ENCODE results near the gene MRPL45. TPM values are rescaled to one million over a fixed set of nuclear protein-coding genes. Genes with fewer than 3 reads are reported as not detected.

The MRPL45 gene
- total and polyA plus RNA-seq, 10 of the 15 experiments (the other 5 are each of a cell fraction or from before 2014, with no cell fraction given) = 37.5 to 128 (median 59.6) TPM

- Histone ChIP-seq H2AFZ (ENCODE audit: control insufficient read depth, low read depth, low read length) (no peak overlapping the region), H3K4me1 (ENCODE audit: control insufficient read depth, insufficient read depth, low read length) (no peaks in the 10 kb centered on the region), H4K20me1 (ENCODE audit: control insufficient read depth, insufficient read depth) (no peaks in the 10 kb centered on the region), H3K27ac (ENCODE audit: control insufficient read depth, insufficient read depth) (no peak overlapping the region), H3K27me3 (replicated peaks in 1 of 2; ENCODE audit: control insufficient read depth in 2 of 2, insufficient read depth in 2 of 2, low read length in 1 of 2) (no peaks in the 10 kb centered on the region), H3K79me2 (ENCODE audit: control insufficient read depth, insufficient read depth, low read length) (no peaks in the 10 kb centered on the region; the same call in none of the 2 replicates), H3K9me3 (replicated peaks; ENCODE audit: control insufficient read depth, insufficient read depth, low read length) (no peaks in the 10 kb centered on the region), H3K4me3 (no peak overlapping the region), H3K36me3 (ENCODE audit: control insufficient read depth in 2 of 2, insufficient read depth in 2 of 2, low read length in 1 of 2) (no peaks in the 10 kb centered on the region; a peak in 1 of 4 replicates), H3K4me2 (ENCODE audit: control insufficient read depth, insufficient read depth) (no peak overlapping the region), H3K9ac (ENCODE audit: control insufficient read depth, insufficient read depth, low read length) (no peak overlapping the region)
- BruUV-seq (replicated peaks) = no TSS peak
- CTCF ChIA-PET = interaction anchor here (0.9 to 2.6 kb wide), 4 partner anchors 10 to 55 kb away, joined by 3 to 32 read pairs (median 7); no protein-coding TSS in a partner anchor
- RAD21 ChIA-PET (ENCODE audit: unreplicated experiment) = interaction anchor here (1.5 kb wide), 1 partner anchor 10 kb away, joined by 6 read pairs; no protein-coding TSS in a partner anchor
- in situ Hi-C loops (cut with MboI) (no loop called here), intact Hi-C loops (cut with micrococcal nuclease; ENCODE audit: unreplicated experiment) (loop anchor here (10.0 kb wide), 1 partner anchor 316 kb away; the partner anchor contains the start of gene EPOP)
- POLR2A ChIA-PET = interaction anchor here (0.9 to 1.6 kb wide), 2 partner anchors 17 to 56 kb away, joined by 3 read pairs; no protein-coding TSS in a partner anchor
- ATAC-seq (no peak), DNase-seq (ENCODE audit: low read depth, low spot score) (no peak), FAIRE-seq (no peak)
- no peak for TF ChIP-seq BHLHE40 (IDR thresholded peaks at IDR 0.05; ENCODE audit: borderline replicate concordance in 1 of 2, low read depth in 2 of 2, low read length in 1 of 2)
- TF ChIP-seq HDAC2 (IDR thresholded peaks at IDR 0.05) = no peak
- TF ChIP-seq SIN3A (IDR thresholded peaks at IDR 0.05; ENCODE audit: low read depth, low read length) = no peak
- TF ChIP-seq SUPT20H (IDR thresholded peaks at IDR 0.05; ENCODE audit: borderline replicate concordance, control insufficient read depth, low read depth, low read length) = no peak
- TF ChIP-seq POLR2AphosphoS2 (IDR thresholded peaks at IDR 0.05; ENCODE audit: low read depth, low read length) = no peak
- no peak for TF ChIP-seq SRF (IDR thresholded peaks at IDR 0.05; ENCODE audit: low read depth in 2 of 2, low read length in 2 of 2)
- no peak for TF ChIP-seq NBN (IDR thresholded peaks at IDR 0.05)
- no peak for TF ChIP-seq MYC (IDR thresholded peaks at IDR 0.05; ENCODE audit: insufficient read depth, insufficient read length, insufficient replicate concordance, low read length, severe bottlenecking)
- no peak for TF ChIP-seq ZSCAN29 (IDR thresholded peaks at IDR 0.05)
- TF ChIP-seq POU2F2 (IDR thresholded peaks at IDR 0.05; ENCODE audit: borderline replicate concordance, low read depth, low read length) = no peak
- no peak for TF ChIP-seq CHD4 (IDR thresholded peaks at IDR 0.05)
- TF ChIP-seq SUZ12 (IDR thresholded peaks at IDR 0.05; ENCODE audit: unreplicated experiment) = no peak
- no peak for TF ChIP-seq EP300 (IDR thresholded peaks at IDR 0.05; ENCODE audit: borderline replicate concordance in 1 of 2, control insufficient read depth in 1 of 2, low read depth in 2 of 2, low read length in 2 of 2)
- no peak for TF ChIP-seq MEF2B (IDR thresholded peaks at IDR 0.05; ENCODE audit: partially characterized antibody, poor library complexity, severe bottlenecking)
- no peak for TF ChIP-seq CHD1 (IDR thresholded peaks at IDR 0.05; ENCODE audit: low read depth, low read length)
- 89% methylated on average over 9 of the region's 9 CpGs for WGBS (ENCODE audit: insufficient coverage, insufficient replicate concordance, low lambda C conversion rate, missing lambda C conversion rate)
- SMC1A ChIA-PET (ENCODE audit: uncharacterized antibody, unreplicated experiment) = interaction anchor here (1.0 to 1.9 kb wide), 5 partner anchors 9 to 30 kb away, joined by 3 to 12 read pairs (median 5); no protein-coding TSS in a partner anchor
Observed at GRCh38 chr17:38358586-38359513, 61.9 kb downstream of the MRPL45 start.

Data from GM12878 (cell line).